ENCODE results near the gene MCCC2.
"Not testable (repeated sequence)": the region's sequence is repeated elsewhere in the genome, so short reads cannot be mapped to it uniquely, and the experiment has no call there.

MCCC2 gene

GRCh38 chr5:71586941-71587765, at the start of gene MCCC2:
TSS of gene MCCC2 (plus strand) at chr5:71587340. CDS start at chr5:71587426, 86 bp downstream.
- DNase-seq (ENCODE audit: insufficient read length, low spot score) (peak; percentile 86), FAIRE-seq (peak; percentile 94)

- FAIRE-seq = no peak
- no peak for DNase-seq (ENCODE audit: insufficient read length, low spot score)
These were observed 49.5 kb upstream of the MCCC2 start for GRCh38 chr5:71537687-71538086.

- not testable (repeated sequence) for FAIRE-seq; DNase-seq (ENCODE audit: insufficient read length, low spot score)
These were observed 36.3 kb upstream of the MCCC2 start for GRCh38 chr5:71550885-71551284.

GRCh38 chr5:71551582-71551981, 35.6 kb upstream of the MCCC2 start:
- DNase-seq (ENCODE audit: insufficient read length, low spot score); FAIRE-seq: not testable (repeated sequence)

GRCh38 chr5:71552026-71552749, 35.0 kb upstream of the MCCC2 start:
- not testable (repeated sequence) for FAIRE-seq; DNase-seq (ENCODE audit: insufficient read length, low spot score)

- DNase-seq (ENCODE audit: insufficient read length, low spot score) (no peak), FAIRE-seq (no peak)
These were observed 24.0 kb upstream of the MCCC2 start for GRCh38 chr5:71563161-71563560.

- no peak for DNase-seq (ENCODE audit: insufficient read length, low spot score)
- FAIRE-seq = no peak
These were observed 22.2 kb upstream of the MCCC2 start for GRCh38 chr5:71564895-71565294.

- FAIRE-seq (no peak), DNase-seq (ENCODE audit: insufficient read length, low spot score) (no peak)
These were observed 17.2 kb upstream of the MCCC2 start for GRCh38 chr5:71569748-71570509.

- not testable (repeated sequence) for FAIRE-seq
These were observed 15.3 kb upstream of the MCCC2 start for GRCh38 chr5:71571811-71572210.

GRCh38 chr5:71573591-71573990, 13.5 kb upstream of the MCCC2 start:
- no peak for FAIRE-seq
- no peak for DNase-seq (ENCODE audit: insufficient read length, low spot score)

More at GRCh38 chr5:71571811-71572210, 15.3 kb upstream of the MCCC2 start:
- not testable (repeated sequence) for DNase-seq (ENCODE audit: insufficient read length, low spot score)

- not testable (repeated sequence) for FAIRE-seq; DNase-seq (ENCODE audit: insufficient read length, low spot score)
These were observed 11.6 kb upstream of the MCCC2 start for GRCh38 chr5:71575588-71575987.

- FAIRE-seq = no peak
These were observed 10.9 kb upstream of the MCCC2 start for GRCh38 chr5:71576241-71576640.

GRCh38 chr5:71577839-71578238, 9.3 kb upstream of the MCCC2 start:
- FAIRE-seq; DNase-seq (ENCODE audit: insufficient read length, low spot score): not testable (repeated sequence)

More at GRCh38 chr5:71576241-71576640, 10.9 kb upstream of the MCCC2 start:
- no peak for DNase-seq (ENCODE audit: insufficient read length, low spot score)

GRCh38 chr5:71582945-71583584, 4.1 kb upstream of the MCCC2 start:
- no peak for FAIRE-seq
- no peak for DNase-seq (ENCODE audit: insufficient read length, low spot score)

GRCh38 chr5:71586052-71586940, 844 bp upstream of the MCCC2 start:
- FAIRE-seq (no peak), DNase-seq (ENCODE audit: insufficient read length, low spot score) (no peak)

GRCh38 chr5:71587766-71588532, 809 bp downstream of the MCCC2 start:
- FAIRE-seq (no peak), DNase-seq (ENCODE audit: insufficient read length, low spot score) (no peak)

- FAIRE-seq = no peak
- no peak for DNase-seq (ENCODE audit: insufficient read length, low spot score)
These were observed 1.4 kb downstream of the MCCC2 start for GRCh38 chr5:71588533-71588885.

- DNase-seq (ENCODE audit: insufficient read length, low spot score) (no peak), FAIRE-seq (peak; percentile 86)
These were observed 2.8 kb downstream of the MCCC2 start for GRCh38 chr5:71589903-71590302.

GRCh38 chr5:71591100-71591499, 4.0 kb downstream of the MCCC2 start:
- no peak for DNase-seq (ENCODE audit: insufficient read length, low spot score)
- FAIRE-seq = no peak

Data from GM19239 (cell line).